Endodermal cell (in vitro differentiated cells): ENCODE data around the gene IMMP1L. TPM values are rescaled to one million over a fixed set of nuclear protein-coding genes. Genes with fewer than 3 reads are reported as not detected.

Experiments used
- DNase-seq: peaks from one replicate; pipeline ENCODE4 v3.0.0-alpha.2; 2017
- H3K27ac ChIP-seq: 2 replicates; pipeline ENCODE4 v1.5.1; 2013; ENCODE audit warnings: mild to moderate bottlenecking, low read depth, low read length, moderate library complexity
- H3K27me3 ChIP-seq: 2 replicates; pipeline ENCODE4 v1.6.1; 2013; ENCODE audit warnings: mild to moderate bottlenecking, low read length, moderate library complexity; ENCODE audit not compliant: insufficient read depth, control insufficient read depth, poor library complexity, severe bottlenecking
- H3K36me3 ChIP-seq: 2 replicates; pipeline ENCODE4 v1.7.0; 2013; ENCODE audit warnings: mild to moderate bottlenecking, low read length, moderate library complexity; ENCODE audit not compliant: control insufficient read depth, insufficient read depth
- H3K4me1 ChIP-seq: one replicate; pipeline ENCODE4 v1.7.0; 2013; ENCODE audit warnings: low read length; ENCODE audit not compliant: control insufficient read depth, insufficient read depth
- H3K4me3 ChIP-seq: 2 replicates; pipeline ENCODE4 v1.5.1; 2013; ENCODE audit warnings: mild to moderate bottlenecking, low read length, moderate library complexity
- H3K9ac ChIP-seq: 2 replicates; pipeline ENCODE4 v1.6.1; 2013; ENCODE audit warnings: mild to moderate bottlenecking, low read length, moderate library complexity; ENCODE audit not compliant: poor library complexity, severe bottlenecking; ENCODE audit errors: extremely low read depth
- H3K9me3 ChIP-seq: 2 replicates; pipeline ENCODE4 v1.6.1; 2013; ENCODE audit warnings: mild to moderate bottlenecking, low read length, moderate library complexity; ENCODE audit not compliant: control insufficient read depth
- H3K27ac Mint-ChIP-seq: 2 replicates; pipeline ENCODE4 v1.8.0; 2020; ENCODE audit warnings: mixed read lengths
- H3K27me3 Mint-ChIP-seq: 2 replicates; pipeline ENCODE4 v1.8.0; 2021; ENCODE audit warnings: mild to moderate bottlenecking, mixed read lengths; ENCODE audit not compliant: insufficient read depth
- H3K36me3 Mint-ChIP-seq: 2 replicates; pipeline ENCODE4 v1.8.0; 2020; ENCODE audit warnings: low read depth, mixed read lengths
- H3K4me1 Mint-ChIP-seq: 2 replicates; pipeline ENCODE4 v1.8.0; 2020; ENCODE audit warnings: mixed read lengths
- H3K4me3 Mint-ChIP-seq: 2 replicates; pipeline ENCODE4 v1.8.0; 2020; ENCODE audit warnings: mild to moderate bottlenecking, moderate library complexity, mixed read lengths
- H3K9me3 Mint-ChIP-seq: 2 replicates; pipeline ENCODE4 v1.8.0; 2020; ENCODE audit warnings: mild to moderate bottlenecking, mixed read lengths
- CTCF ChIP-seq: fragments of 200-600 bp; sonication (generic); conservative IDR thresholded peaks from 2 replicates; pipeline ENCODE4 v1.5.0; 2021; ENCODE audit warnings: antibody characterized with exemption, mild to moderate bottlenecking
- WGBS, 2 experiments: methylation state at CpG; one replicate each; pipeline versions ENCODE4 v1.1.5 to v1.1.7; 2013; ENCODE audit warnings: missing lambda C conversion rate in 2 of 2, mixed read lengths in 1 of 2; ENCODE audit not compliant: insufficient coverage in 1 of 2, insufficient read length in 1 of 2; 5-methylcytosine and 5-hydroxymethylcytosine counted together
- total RNA-seq, 2 donors: library from RNA; stranded (reverse); fragmentation: NEBNext Ultra II Directional in 1 of 2; extraction: Animal tissue kit (Norgen Biotek cat#: 25700) in 1 of 2; gene quantifications; 2 replicates in 1 of 2; 3 replicates in 1 of 2; pipeline ENCODE4 v1.2.1, GENCODE V29; 2021

Gene IMMP1L
- total RNA-seq, 2 donors from 2014 or later: 28.9 to 44.9 TPM

DNA sequence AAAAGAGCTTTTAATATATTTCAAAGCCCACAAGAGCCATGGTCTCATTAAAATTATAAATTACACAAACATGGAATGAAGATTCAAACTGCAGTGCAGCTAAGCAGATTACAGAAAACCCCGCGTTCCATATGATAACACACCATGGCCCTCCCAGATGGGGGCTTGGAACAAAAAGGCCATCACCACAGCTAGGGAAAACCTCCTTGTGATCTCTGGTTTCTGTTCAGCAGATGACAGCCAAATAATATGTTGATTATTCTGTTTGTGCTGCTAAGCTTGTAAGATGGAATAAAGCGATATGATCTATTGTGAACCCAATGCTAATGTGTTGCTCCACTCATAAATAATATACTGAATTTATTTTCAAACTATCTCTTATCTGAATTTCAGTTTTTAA, 28.5 kb downstream of the IMMP1L start:
- Histone ChIP-seq H3K9me3 (no peaks in the 10 kb centered on the region), H3K4me3 (no peak overlapping the region), H3K27me3 (no peaks in the 10 kb centered on the region), H3K36me3 (no peaks in the 10 kb centered on the region), H3K27ac (no peak overlapping the region), H3K4me1 (peaks cover 7% of the 10 kb centered on the region), H3K9ac (no peak overlapping the region)
- Mint-ChIP-seq H3K4me3 (no peak overlapping the region), H3K27me3 (no peaks in the 10 kb centered on the region), H3K4me1 (peaks cover 17% of the 10 kb centered on the region), H3K36me3 (no peaks in the 10 kb centered on the region), H3K9me3 (no peaks in the 10 kb centered on the region), H3K27ac (no peak overlapping the region)
- no peak for TF ChIP-seq CTCF
- 98% methylated on average over 2 of the region's 3 CpGs; no CpG with 5 or more reads in 1 of the 2 experiments for WGBS, 2 experiments
- no peak for DNase-seq

GRCh38 chr11:31479066-31479465, 30.4 kb downstream of the IMMP1L start:
- H3K36me3 Mint-ChIP-seq: peaks cover 4% of the 10 kb centered on the region
- H3K4me3 ChIP-seq: no peak overlapping the region
- 92 to 100% methylated on average over 1 to 3 of the region's 4 CpGs for WGBS, 2 experiments

GRCh38 chr11:31478223-31478590, 31.2 kb downstream of the IMMP1L start:
- no peak overlapping the region for H3K27ac ChIP-seq
- H3K27me3 ChIP-seq: no peaks in the 10 kb centered on the region
- H3K36me3 ChIP-seq: no peaks in the 10 kb centered on the region
- 92 to 100% methylated on average over 1 to 2 of the region's 2 CpGs for WGBS, 2 experiments
- no peaks in the 10 kb centered on the region for H3K27me3 Mint-ChIP-seq
- peaks cover 12% of the 10 kb centered on the region for H3K4me1 Mint-ChIP-seq
- TF ChIP-seq CTCF: no peak
- no peak overlapping the region for H3K4me3 ChIP-seq
- no peak for DNase-seq
- H3K9ac ChIP-seq: no peak overlapping the region
- H3K9me3 Mint-ChIP-seq: no peaks in the 10 kb centered on the region
- no peak overlapping the region for H3K4me3 Mint-ChIP-seq
- H3K27ac Mint-ChIP-seq: no peak overlapping the region
- peaks cover 7% of the 10 kb centered on the region for H3K4me1 ChIP-seq
- no peaks in the 10 kb centered on the region for H3K9me3 ChIP-seq
- H3K36me3 Mint-ChIP-seq: peaks cover 10% of the 10 kb centered on the region

More at GRCh38 chr11:31479066-31479465, 30.4 kb downstream of the IMMP1L start:
- H3K27me3 Mint-ChIP-seq: no peaks in the 10 kb centered on the region
- TF ChIP-seq CTCF: no peak
- DNase-seq: no peak
- Histone ChIP-seq H3K27me3 (no peaks in the 10 kb centered on the region), H3K9ac (no peak overlapping the region), H3K27ac (no peak overlapping the region), H3K9me3 (no peaks in the 10 kb centered on the region), H3K36me3 (no peaks in the 10 kb centered on the region), H3K4me1 (peaks cover 7% of the 10 kb centered on the region)
- H3K27ac Mint-ChIP-seq: no peak overlapping the region
- no peak overlapping the region for H3K4me3 Mint-ChIP-seq
- peaks cover 12% of the 10 kb centered on the region for H3K4me1 Mint-ChIP-seq
- H3K9me3 Mint-ChIP-seq: no peaks in the 10 kb centered on the region
